ENCODE measurements around the gene WDR83. TPM values are rescaled to one million over a fixed set of nuclear protein-coding genes. Genes with fewer than 3 reads are reported as not detected.

Gene WDR83
- total RNA-seq, 1 experiment from 2014 or later, result 19.4 TPM

- peaks cover 8% of the 10 kb centered on the region for H3K36me3 ChIP-seq (ENCODE audit: insufficient read depth, low read length, poor library complexity, severe bottlenecking)
- POLR2A ChIA-PET (ENCODE audit: low non-redundant PET), result interaction anchor here (0.6 kb wide), 1 partner anchor 18 kb away, joined by 5 read pairs; no protein-coding TSS in a partner anchor
- DNase-seq (ENCODE audit: low spot score), result no peak
- peak overlapping the region; percentile 40 for H3K27ac ChIP-seq (ENCODE audit: low read depth, low read length, poor library complexity, severe bottlenecking)
- H3K4me1 ChIP-seq (ENCODE audit: insufficient read depth, low read length, poor library complexity, severe bottlenecking), result peaks cover 18% of the 10 kb centered on the region
- no peaks in the 10 kb centered on the region for H3K27me3 ChIP-seq (replicated peaks; ENCODE audit: insufficient read depth, low read depth, low read length, poor library complexity)
- CTCF ChIA-PET, result interaction anchor here (0.5 to 0.8 kb wide), 3 partner anchors 13 to 101 kb away, joined by 3 to 4 read pairs (median 3); no protein-coding TSS in a partner anchor
- TF ChIP-seq CTCF (conservative IDR thresholded peaks at IDR 0.05; ENCODE audit: low read depth, low read length) (no peak), EZH2 (IDR thresholded peaks at IDR 0.05; ENCODE audit: borderline replicate concordance, low read depth, low read length, poor library complexity, severe bottlenecking) (no peak)
- intact Hi-C loops (cut with micrococcal nuclease; ENCODE audit: unreplicated experiment), result no loop called here
- H3K9me3 ChIP-seq (ENCODE audit: low read depth, low read length, poor library complexity, severe bottlenecking), result no peaks in the 10 kb centered on the region
- peak overlapping the region; percentile 69 for H3K4me3 ChIP-seq (ENCODE audit: low read depth, low read length, poor library complexity, severe bottlenecking)
- BruUV-seq (replicated peaks), result TSS peak; percentile 30
These were observed 839 bp upstream of the WDR83 start for GRCh38 chr19:12665671-12666264.

GRCh38 chr19:12667731-12668302 is 1.2 kb downstream of the WDR83 start:
- no peak for DNase-seq (ENCODE audit: low spot score)
- Histone ChIP-seq H3K27ac (ENCODE audit: low read depth, low read length, poor library complexity, severe bottlenecking) (no peak overlapping the region), H3K36me3 (ENCODE audit: insufficient read depth, low read length, poor library complexity, severe bottlenecking) (peaks cover 8% of the 10 kb centered on the region), H3K27me3 (replicated peaks; ENCODE audit: insufficient read depth, low read depth, low read length, poor library complexity) (no peaks in the 10 kb centered on the region), H3K4me3 (ENCODE audit: low read depth, low read length, poor library complexity, severe bottlenecking) (peak overlapping the region; percentile 89), H3K4me1 (ENCODE audit: insufficient read depth, low read length, poor library complexity, severe bottlenecking) (peaks cover 18% of the 10 kb centered on the region), H3K9me3 (ENCODE audit: low read depth, low read length, poor library complexity, severe bottlenecking) (no peaks in the 10 kb centered on the region)
- no peak for TF ChIP-seq CTCF (conservative IDR thresholded peaks at IDR 0.05; ENCODE audit: low read depth, low read length)
- TF ChIP-seq EZH2 (IDR thresholded peaks at IDR 0.05; ENCODE audit: borderline replicate concordance, low read depth, low read length, poor library complexity, severe bottlenecking), result no peak
- CTCF ChIA-PET, result no interaction called here
- BruUV-seq (replicated peaks), result no TSS peak
- POLR2A ChIA-PET (ENCODE audit: low non-redundant PET), result no interaction called here
- intact Hi-C loops (cut with micrococcal nuclease; ENCODE audit: unreplicated experiment), result no loop called here

GRCh38 chr19:12668346-12668745 is 1.7 kb downstream of the WDR83 start:
- Histone ChIP-seq H3K9me3 (ENCODE audit: low read depth, low read length, poor library complexity, severe bottlenecking) (no peaks in the 10 kb centered on the region), H3K27ac (ENCODE audit: low read depth, low read length, poor library complexity, severe bottlenecking) (peak overlapping the region; percentile 97), H3K36me3 (ENCODE audit: insufficient read depth, low read length, poor library complexity, severe bottlenecking) (peaks cover 12% of the 10 kb centered on the region), H3K4me3 (ENCODE audit: low read depth, low read length, poor library complexity, severe bottlenecking) (peak overlapping the region; percentile 89), H3K27me3 (replicated peaks; ENCODE audit: insufficient read depth, low read depth, low read length, poor library complexity) (no peaks in the 10 kb centered on the region), H3K4me1 (ENCODE audit: insufficient read depth, low read length, poor library complexity, severe bottlenecking) (peaks cover 18% of the 10 kb centered on the region)
- intact Hi-C loops (cut with micrococcal nuclease; ENCODE audit: unreplicated experiment), result no loop called here
- BruUV-seq (replicated peaks), result no TSS peak
- CTCF ChIA-PET, result no interaction called here
- TF ChIP-seq CTCF (conservative IDR thresholded peaks at IDR 0.05; ENCODE audit: low read depth, low read length) (no peak), EZH2 (IDR thresholded peaks at IDR 0.05; ENCODE audit: borderline replicate concordance, low read depth, low read length, poor library complexity, severe bottlenecking) (no peak)
- POLR2A ChIA-PET (ENCODE audit: low non-redundant PET), result no interaction called here
- DNase-seq (ENCODE audit: low spot score), result no peak

Data from A673 (cell line).